Fibroblast of villous mesenchyme (primary cell): ENCODE data around the gene ESR2. TPM values are rescaled to one million over a fixed set of nuclear protein-coding genes. Genes with fewer than 3 reads are reported as not detected.
A peak's percentile ranks its signal among the peaks of the same experiment; 100 is the strongest.

ENCODE experiments used
- DNase-seq: peaks from one replicate; pipeline ENCODE4 v3.0.0-alpha.2; 2010; ENCODE audit warnings: low read depth
- H3K4me3 ChIP-seq: 2 replicates; pipeline ENCODE4 v1.5.1; 2011; ENCODE audit warnings: low read depth, mild to moderate bottlenecking, low read length
- CTCF ChIP-seq: IDR thresholded peaks from 2 replicates; pipeline ENCODE4 v1.5.1; 2012; ENCODE audit warnings: low read depth, mild to moderate bottlenecking, low read length; ENCODE audit not compliant: insufficient read depth
- total RNA-seq: library from RNA; depleted of rRNA; stranded (reverse); fragments of >200 nt; gene quantifications from 2 replicates; pipeline ENCODE4 v1.2.3, GENCODE V29; 2012

The ESR2 gene
- total RNA-seq, 1 donor, result not detected

GRCh38 chr14:64201921-64202545 is 92.1 kb downstream of the ESR2 start:
- no peak for TF ChIP-seq CTCF
- DNase-seq, result no peak
- no peak overlapping the region for H3K4me3 ChIP-seq

GRCh38 chr14:64201296-64201695 is 92.9 kb downstream of the ESR2 start:
- no peak for TF ChIP-seq CTCF
- DNase-seq, result no peak
- H3K4me3 ChIP-seq, result no peak overlapping the region

GRCh38 chr14:64200170-64200569 is 94.0 kb downstream of the ESR2 start:
- no peak overlapping the region for H3K4me3 ChIP-seq
- DNase-seq, result no peak
- TF ChIP-seq CTCF, result no peak

GRCh38 chr14:64198486-64198885 is 95.7 kb downstream of the ESR2 start:
- H3K4me3 ChIP-seq, result no peak overlapping the region
- DNase-seq, result no peak
- no peak for TF ChIP-seq CTCF

- TF ChIP-seq CTCF, result no peak
- no peak overlapping the region for H3K4me3 ChIP-seq
- DNase-seq, result no peak
Observed at GRCh38 chr14:64197996-64198395, 96.2 kb downstream of the ESR2 start.

GRCh38 chr14:64196814-64197411 is 97.3 kb downstream of the ESR2 start:
- TF ChIP-seq CTCF, result no peak
- H3K4me3 ChIP-seq, result peak overlapping the region; percentile 63
- peak; percentile 53 for DNase-seq

GRCh38 chr14:64196056-64196455 is 98.1 kb downstream of the ESR2 start:
- no peak for TF ChIP-seq CTCF
- DNase-seq, result no peak
- no peak overlapping the region for H3K4me3 ChIP-seq
